Endothelial cell of umbilical vein (primary cell): Measurements from ENCODE around the gene FIS1.

Experiments used
- EZH2 ChIP-seq: IDR thresholded peaks from 2 replicates; pipeline ENCODE4 v1.6.1; 2012; ENCODE audit warnings: borderline replicate concordance, low read depth, mild to moderate bottlenecking, moderate library complexity, low read length, inconsistent platforms; ENCODE audit not compliant: severe bottlenecking
- FOS ChIP-seq: IDR thresholded peaks from 2 replicates; pipeline ENCODE4 v1.6.1; 2011; ENCODE audit warnings: mild to moderate bottlenecking, low read length, moderate library complexity, borderline replicate concordance; ENCODE audit not compliant: insufficient read depth
- POLR2AphosphoS5 ChIP-seq: IDR thresholded peaks from 2 replicates; pipeline ENCODE4 v1.6.1; 2012; ENCODE audit warnings: low read depth, mild to moderate bottlenecking, control low read depth, low read length, moderate library complexity; ENCODE audit not compliant: insufficient read depth
- TF ChIP-seq, protein P1 (sequence below), 2 donors: IDR thresholded peaks; 1 replicate in 1 of 2; 2 replicates in 1 of 2; pipeline ENCODE4 v1.5.1; 2011; ENCODE audit warnings: low read length in 2 of 2, mild to moderate bottlenecking in 2 of 2, moderate library complexity in 2 of 2, control low read depth in 1 of 2, inconsistent platforms in 1 of 2, low read depth in 1 of 2; ENCODE audit not compliant: insufficient read depth in 1 of 2; ENCODE audit errors: extremely low read depth in 1 of 2

DNA sequence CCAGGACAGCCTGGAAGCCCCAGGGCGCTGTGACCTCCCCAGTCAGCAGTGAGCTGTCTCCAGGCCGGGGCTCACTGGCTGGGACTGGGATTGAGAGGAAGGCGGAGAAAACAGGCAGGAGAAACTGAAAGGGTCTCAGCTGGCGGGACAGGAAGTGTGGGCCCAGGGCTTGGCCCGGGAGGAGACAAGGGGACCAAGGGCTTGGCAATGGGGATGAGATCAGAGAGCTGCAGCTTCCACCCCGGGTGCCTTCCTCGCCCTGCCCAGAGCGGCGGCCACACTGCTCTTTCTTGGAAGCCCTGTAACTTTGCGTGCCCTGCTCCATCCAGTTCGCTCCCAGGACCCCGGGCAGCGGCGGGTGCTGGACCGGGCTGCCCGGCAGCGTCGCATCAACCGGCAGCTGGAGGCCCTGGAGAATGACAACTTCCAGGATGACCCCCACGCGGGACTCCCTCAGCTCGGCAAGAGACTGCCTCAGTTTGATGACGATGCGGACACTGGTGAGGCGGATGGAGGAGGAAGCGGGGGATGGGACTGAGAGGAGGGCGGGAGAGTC is 22.5 kb downstream of the FIS1 start:
- TF ChIP-seq, protein P1, sequence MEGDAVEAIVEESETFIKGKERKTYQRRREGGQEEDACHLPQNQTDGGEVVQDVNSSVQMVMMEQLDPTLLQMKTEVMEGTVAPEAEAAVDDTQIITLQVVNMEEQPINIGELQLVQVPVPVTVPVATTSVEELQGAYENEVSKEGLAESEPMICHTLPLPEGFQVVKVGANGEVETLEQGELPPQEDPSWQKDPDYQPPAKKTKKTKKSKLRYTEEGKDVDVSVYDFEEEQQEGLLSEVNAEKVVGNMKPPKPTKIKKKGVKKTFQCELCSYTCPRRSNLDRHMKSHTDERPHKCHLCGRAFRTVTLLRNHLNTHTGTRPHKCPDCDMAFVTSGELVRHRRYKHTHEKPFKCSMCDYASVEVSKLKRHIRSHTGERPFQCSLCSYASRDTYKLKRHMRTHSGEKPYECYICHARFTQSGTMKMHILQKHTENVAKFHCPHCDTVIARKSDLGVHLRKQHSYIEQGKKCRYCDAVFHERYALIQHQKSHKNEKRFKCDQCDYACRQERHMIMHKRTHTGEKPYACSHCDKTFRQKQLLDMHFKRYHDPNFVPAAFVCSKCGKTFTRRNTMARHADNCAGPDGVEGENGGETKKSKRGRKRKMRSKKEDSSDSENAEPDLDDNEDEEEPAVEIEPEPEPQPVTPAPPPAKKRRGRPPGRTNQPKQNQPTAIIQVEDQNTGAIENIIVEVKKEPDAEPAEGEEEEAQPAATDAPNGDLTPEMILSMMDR (IDR thresholded peaks at IDR 0.05; ENCODE audit: extremely low read depth in 1 of 2, insufficient read depth in 1 of 2, low read depth in 1 of 2, low read length in 2 of 2) = no peak
- TF ChIP-seq FOS = no peak
- TF ChIP-seq POLR2AphosphoS5 = no peak
- no peak for TF ChIP-seq EZH2
